Fibroblast of skin of left quadriceps (primary cell): ENCODE results near the gene PHEX.
"Not testable (repeated sequence)": the region's sequence is repeated elsewhere in the genome, so short reads cannot be mapped to it uniquely, and the experiment has no call there.

Experiments
- DNase-seq, 2 experiments: peaks; one replicate each; pipeline ENCODE4 v3.0.0-alpha.2; 2013; ENCODE audit warnings: low read depth in 2 of 2

The PHEX gene

DNA sequence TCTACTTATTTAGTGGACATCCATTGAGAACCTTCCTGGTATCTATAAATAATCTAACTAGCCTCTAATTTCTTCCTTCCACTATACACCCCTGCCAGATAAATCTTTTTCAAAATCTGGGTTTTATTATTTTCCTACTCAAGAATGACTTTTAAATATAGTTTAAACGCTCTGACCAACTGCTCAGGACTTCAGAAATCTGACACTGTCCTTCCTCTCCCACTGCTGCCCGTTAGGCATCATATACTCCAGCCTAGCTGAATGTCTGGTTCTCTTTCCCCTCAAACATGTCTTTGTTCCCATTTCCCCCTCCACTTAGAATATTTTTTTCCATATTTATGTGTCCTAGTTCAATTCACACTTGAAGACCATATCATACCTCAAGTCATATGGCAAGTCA is 205.4 kb downstream of the PHEX start:
- no peak for DNase-seq

DNA sequence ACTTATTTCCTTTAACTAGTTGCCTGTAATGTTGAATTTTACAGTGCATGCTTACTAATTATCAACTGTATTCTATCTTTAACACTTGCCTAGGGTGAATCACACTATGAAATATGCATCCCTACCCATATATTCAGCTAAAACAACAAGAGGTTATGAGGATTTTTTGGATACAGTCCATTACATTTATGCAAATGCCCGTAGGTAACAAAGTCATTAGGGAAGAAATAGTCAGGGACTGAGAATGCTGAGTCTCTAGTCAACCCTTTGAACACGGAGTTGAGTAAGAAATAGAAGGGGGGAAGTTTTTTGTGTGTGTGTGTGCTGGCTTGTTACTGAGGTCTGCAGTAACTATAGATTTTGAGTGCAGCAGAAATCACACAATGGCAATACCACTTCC is 214.5 kb downstream of the PHEX start:
- DNase-seq: peak; percentile 41 to 55

DNA sequence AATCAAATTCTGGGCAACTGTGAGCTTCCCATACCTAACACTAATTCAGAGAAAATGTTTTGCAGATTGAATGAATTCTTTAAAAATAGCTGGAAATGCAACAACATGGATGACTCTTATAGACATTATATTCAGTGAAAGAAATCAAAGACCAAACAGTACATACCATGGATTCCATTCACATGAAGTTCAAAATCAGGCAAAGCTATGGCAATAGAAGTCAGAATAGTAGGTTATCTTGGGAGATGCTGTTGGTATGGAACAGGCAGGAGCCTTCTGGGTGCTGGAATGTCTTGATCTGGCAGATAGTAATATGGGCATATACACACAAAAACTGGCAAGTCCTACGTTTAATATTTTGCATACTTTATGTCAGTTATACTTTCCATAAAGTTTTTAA is 215.0 kb downstream of the PHEX start:
- DNase-seq: peak; percentile 32

DNA sequence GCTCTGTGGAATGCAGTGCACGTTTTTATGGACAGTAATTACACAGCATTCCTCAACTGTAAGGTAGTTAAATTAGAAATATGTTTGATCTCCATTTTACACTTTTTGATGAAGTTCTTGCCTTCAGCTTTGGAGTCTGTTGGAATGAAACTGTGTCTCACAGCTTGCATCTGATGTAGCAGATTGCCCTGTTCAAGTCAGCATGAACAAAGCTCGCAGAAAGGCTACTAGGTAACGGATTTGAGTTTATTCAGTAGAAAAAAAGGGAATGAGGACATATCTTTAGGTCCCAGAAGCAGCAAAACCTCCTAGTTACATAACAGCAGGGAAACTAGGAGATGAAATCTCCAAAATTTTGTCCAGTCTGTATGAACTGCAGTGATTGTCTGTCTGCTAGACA is 216.3 kb downstream of the PHEX start:
- no peak for DNase-seq

DNA sequence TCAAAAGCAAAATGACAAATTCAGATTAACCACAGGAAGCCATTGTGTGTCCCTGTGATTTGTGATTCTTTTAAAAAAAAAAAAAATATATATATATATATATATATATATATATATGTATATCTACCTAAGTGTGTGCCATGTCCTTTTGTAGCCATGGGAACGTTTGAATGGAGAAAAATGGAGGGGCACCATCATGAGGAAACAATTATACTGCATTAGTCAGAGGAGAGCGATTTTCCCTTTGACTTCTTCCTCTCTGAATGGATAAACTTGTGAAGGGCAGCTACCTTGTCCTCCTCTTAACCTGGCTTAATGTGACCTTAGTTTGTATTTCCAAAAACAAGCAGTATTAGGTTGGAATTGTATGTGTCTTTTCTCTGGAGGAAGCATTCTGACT is 217.2 kb downstream of the PHEX start:
- DNase-seq: no peak

DNA sequence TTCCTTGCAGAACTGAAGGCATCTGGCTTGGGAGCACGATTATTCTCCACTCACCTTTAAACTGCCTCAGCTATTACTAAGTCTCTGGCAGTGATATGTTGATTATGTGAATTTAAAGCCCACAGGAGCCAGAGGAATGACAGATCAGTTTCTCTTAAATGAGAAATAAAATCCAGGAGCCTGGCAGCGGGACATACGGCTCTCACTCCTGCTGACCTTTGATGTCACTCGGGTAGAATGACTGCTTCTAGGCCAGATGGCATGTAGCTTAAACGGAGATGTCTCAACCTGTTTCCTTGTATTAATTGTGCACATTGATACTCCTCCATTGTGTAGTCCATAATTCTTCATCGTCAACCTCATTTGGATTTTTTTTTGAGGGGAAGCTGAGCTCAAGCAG is 236.6 kb downstream of the PHEX start:
- no peak for DNase-seq

DNA sequence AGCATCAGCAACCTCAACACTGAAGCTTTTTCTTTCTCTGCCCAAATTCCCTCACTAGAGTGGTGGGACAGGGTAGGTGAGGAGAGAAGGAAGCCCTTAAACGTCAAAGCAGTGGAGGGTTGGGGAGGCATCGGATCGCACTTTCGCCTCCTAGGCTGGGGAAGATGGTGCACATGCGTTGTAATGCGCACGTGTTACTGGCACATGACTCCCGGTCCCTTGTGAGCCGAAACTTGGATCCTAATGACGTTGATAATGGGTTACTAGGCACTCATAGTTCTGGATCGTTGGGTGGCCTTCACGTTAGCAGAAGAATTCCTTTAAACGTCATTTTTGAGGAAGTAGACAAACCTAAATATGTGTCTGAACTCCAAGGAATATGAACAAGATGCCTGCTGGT is 240.5 kb downstream of the PHEX start, which contains the start of gene CBLL2:
TSS of gene CBLL2 (plus strand) at position 301 of the 400 bp plus-strand sequence. CDS start at position 380, 79 bp downstream.
- no peak for DNase-seq

DNA sequence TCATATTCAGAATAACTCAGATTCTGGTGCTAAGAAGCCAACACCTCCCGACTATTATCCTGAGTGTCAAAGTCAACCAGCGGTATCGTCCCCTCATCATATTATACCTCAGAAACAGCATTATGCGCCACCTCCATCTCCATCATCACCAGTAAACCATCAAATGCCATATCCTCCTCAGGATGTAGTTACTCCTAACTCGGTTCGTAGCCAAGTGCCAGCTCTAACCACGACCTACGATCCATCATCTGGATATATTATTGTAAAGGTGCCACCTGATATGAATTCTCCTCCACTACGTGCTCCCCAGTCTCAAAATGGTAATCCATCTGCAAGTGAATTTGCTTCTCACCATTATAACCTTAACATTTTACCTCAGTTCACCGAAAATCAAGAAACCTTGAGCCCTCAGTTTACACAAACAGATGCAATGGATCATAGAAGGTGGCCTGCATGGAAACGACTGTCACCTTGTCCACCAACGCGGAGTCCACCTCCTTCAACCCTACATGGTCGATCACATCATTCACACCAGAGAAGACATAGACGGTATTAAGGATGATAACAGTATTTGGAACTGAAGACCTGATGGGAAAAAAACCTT is 241.7 kb downstream of the PHEX start:
- no peak for DNase-seq

DNA sequence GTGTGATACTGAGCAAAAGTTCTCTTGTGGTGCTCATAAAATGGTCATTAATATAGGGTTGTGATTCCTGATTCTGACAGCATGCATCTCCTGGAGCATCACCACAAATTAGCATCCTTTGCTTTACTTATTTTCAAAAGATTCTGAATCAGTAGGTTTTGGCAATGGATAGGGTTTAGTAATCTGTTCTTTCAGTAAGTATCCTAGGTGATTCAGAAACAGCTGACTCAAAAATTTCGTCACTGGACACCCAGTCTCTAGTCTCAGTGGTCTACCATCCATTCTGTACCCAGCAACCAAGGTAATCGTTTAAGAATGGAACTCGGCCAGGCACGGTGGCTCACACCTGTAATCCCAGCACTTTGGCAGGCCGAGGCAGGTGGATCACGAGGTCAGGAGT is 244.7 kb downstream of the PHEX start:
- DNase-seq: no peak

DNA sequence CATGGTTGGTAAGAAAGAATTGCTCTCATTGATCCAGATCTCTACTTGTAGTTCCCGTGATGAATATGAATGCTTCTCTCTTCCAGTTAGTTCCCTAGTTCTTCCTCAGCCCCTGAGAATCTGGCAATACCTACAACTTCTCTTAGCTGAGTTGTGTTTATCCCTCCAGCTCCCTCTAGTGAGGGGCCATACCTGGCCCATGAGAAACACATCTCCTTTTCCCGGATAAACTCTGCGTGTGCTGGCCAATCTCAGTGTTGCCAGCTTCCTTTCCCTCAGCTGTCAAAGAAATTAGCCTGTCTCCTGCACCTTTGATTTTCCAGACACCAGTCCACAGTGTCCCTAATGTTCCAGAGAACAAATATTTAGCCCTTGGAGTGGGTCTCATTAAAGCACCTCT is 246.2 kb downstream of the PHEX start:
- no peak for DNase-seq

DNA sequence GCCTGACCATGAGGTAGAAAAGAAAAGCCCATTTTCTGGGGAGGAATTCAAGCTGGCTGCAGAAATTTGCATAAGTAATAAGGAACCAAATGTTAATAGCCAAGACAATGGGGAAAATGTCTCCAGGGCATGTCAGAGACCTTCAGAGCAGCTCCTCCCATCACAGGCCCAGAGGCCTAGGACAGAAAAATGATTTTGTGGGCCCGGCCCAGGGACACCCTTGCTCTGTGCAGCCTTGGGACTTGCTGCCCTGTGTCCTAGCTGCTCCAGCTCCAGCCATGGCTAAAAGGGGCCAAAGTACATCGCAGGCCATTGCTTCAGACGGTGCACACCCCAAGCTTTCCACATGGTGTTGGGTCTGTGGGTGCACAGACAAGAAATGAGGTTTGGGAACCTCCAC is 257.1 kb downstream of the PHEX start:
- DNase-seq: not testable (repeated sequence)

DNA sequence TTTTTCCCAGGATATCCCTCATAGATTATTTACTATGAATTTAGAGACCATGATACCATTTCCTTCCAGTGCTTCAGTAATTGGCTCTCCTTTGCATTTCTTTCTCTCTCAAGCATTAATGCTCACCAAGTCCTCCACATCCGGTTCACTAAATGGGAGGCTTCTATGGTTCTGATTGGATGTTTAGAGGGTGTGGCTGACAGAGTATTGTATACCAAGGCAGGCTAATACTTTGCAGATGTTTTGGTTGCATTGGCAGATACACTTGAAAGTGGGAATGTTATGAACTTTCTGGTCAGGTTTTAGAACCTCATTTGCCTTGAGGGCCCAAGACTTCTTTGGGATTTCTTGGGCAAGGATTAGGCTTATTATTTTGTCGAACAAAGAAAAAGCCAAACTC is 264.7 kb downstream of the PHEX start:
- no peak for DNase-seq

DNA sequence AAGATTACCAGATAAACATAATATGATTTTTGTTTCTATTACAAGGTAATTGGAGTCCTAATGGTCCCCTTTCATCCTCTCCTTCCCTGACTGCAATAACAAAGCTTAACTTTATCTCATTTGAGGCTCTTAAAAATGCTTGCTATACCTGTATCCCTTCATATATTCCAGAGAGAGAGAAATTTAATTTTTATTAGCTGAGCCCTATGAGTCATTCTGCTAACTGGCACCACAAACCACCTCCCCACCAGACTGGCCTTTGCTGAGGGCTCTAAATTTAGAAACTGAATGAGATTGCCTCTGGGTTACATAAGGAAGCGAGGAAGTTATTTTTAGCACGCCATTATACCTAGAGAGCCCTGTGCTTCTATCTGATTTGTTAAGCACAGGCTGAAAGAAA is 268.0 kb downstream of the PHEX start:
- peak; percentile 48 to 51 for DNase-seq
